SK-N-SH treated with all-trans-retinoic acid at 6 μM for 48 hours (cell line): ENCODE results near the gene BCL2A1.
A peak's percentile ranks its signal among the peaks of the same experiment; 100 is the strongest.

Source experiments
- ATAC-seq: fragments of 200-7000 bp; cut with Tn5 transposase; 3 replicates; pipeline ENCODE4 v1.9.1; 2020; ENCODE audit warnings: mild to moderate bottlenecking, moderate library complexity
- ARNTL ChIP-seq: fragments of 450-650 bp; formaldehyde crosslinking; IDR thresholded peaks from 2 replicates; pipeline ENCODE4 v1.5.0; 2020; ENCODE audit warnings: low read depth, mild to moderate bottlenecking, moderate library complexity, borderline replicate concordance
- BACH2 ChIP-seq: fragments of 250-450 bp; sonication (Bioruptor Pico); IDR thresholded peaks from 2 replicates; pipeline ENCODE4 v1.9.0; 2021; ENCODE audit warnings: mild to moderate bottlenecking, borderline replicate concordance
- CREB5 ChIP-seq: fragments of 250-450 bp; sonication (Bioruptor Pico); IDR thresholded peaks from 2 replicates; pipeline ENCODE4 v1.5.1; 2020; ENCODE audit warnings: low read depth, mild to moderate bottlenecking, moderate library complexity
- CSDC2 ChIP-seq: fragments of 250-450 bp; sonication (Bioruptor Pico); IDR thresholded peaks from 2 replicates; pipeline ENCODE4 v1.5.0; 2020; ENCODE audit warnings: mild to moderate bottlenecking, moderate library complexity
- ESRRG ChIP-seq: fragments of 250-450 bp; sonication (Bioruptor Pico); IDR thresholded peaks from 2 replicates; pipeline ENCODE4 v1.6.1; 2021; ENCODE audit warnings: mild to moderate bottlenecking
- GLIS3 ChIP-seq: fragments of 250-450 bp; sonication (Bioruptor Pico); IDR thresholded peaks from 2 replicates; pipeline ENCODE4 v1.5.0; 2020; ENCODE audit warnings: mild to moderate bottlenecking, moderate library complexity
- ISL1 ChIP-seq: fragments of 250-450 bp; sonication (Bioruptor Pico); IDR thresholded peaks from 2 replicates; pipeline ENCODE4 v2.1.2; 2022; ENCODE audit warnings: mild to moderate bottlenecking, moderate library complexity
- OSR1 ChIP-seq: fragments of 250-450 bp; sonication (Bioruptor Pico); IDR thresholded peaks from 2 replicates; pipeline ENCODE4 v1.8.0; 2022; ENCODE audit warnings: moderate library complexity, mild to moderate bottlenecking, inconsistent platforms
- PATZ1 ChIP-seq: fragments of 250-450 bp; sonication (Bioruptor Pico); IDR thresholded peaks from 2 replicates; pipeline ENCODE4 v1.8.0; 2020; ENCODE audit warnings: mild to moderate bottlenecking, moderate library complexity, borderline replicate concordance
- POU6F1 ChIP-seq: fragments of 250-450 bp; sonication (Bioruptor Pico); IDR thresholded peaks from 2 replicates; pipeline ENCODE4 v1.8.0; 2021; ENCODE audit warnings: low read depth, mild to moderate bottlenecking, moderate library complexity, borderline replicate concordance
- PPARA ChIP-seq: fragments of 250-450 bp; sonication (Bioruptor Pico); IDR thresholded peaks from 2 replicates; pipeline ENCODE4 v1.5.0; 2020; ENCODE audit warnings: mild to moderate bottlenecking, borderline replicate concordance
- RARB ChIP-seq: fragments of 250-450 bp; sonication (Bioruptor Pico); IDR thresholded peaks from 2 replicates; pipeline ENCODE4 v1.8.0; 2021; ENCODE audit warnings: mild to moderate bottlenecking, moderate library complexity
- SNAI2 ChIP-seq: fragments of 250-450 bp; sonication (Bioruptor Pico); IDR thresholded peaks from 2 replicates; pipeline ENCODE4 v1.5.0; 2020; ENCODE audit warnings: mild to moderate bottlenecking, moderate library complexity
- TCF4 ChIP-seq: fragments of 250-450 bp; sonication (Bioruptor Pico); IDR thresholded peaks from 2 replicates; pipeline ENCODE4 v1.8.0; 2021; ENCODE audit warnings: mild to moderate bottlenecking, moderate library complexity, borderline replicate concordance
- TOX ChIP-seq: fragments of 250-450 bp; sonication (Bioruptor Pico); IDR thresholded peaks from 2 replicates; pipeline ENCODE4 v1.8.0; 2021; ENCODE audit warnings: mild to moderate bottlenecking, moderate library complexity, borderline replicate concordance
- ZC3H10 ChIP-seq: fragments of 250-450 bp; sonication (Bioruptor Pico); IDR thresholded peaks from 2 replicates; pipeline ENCODE4 v1.5.1; 2021; ENCODE audit warnings: mild to moderate bottlenecking, moderate library complexity
- ZFP3 ChIP-seq: fragments of 250-450 bp; sonication (Bioruptor Pico); IDR thresholded peaks from 2 replicates; pipeline ENCODE4 v1.5.0; 2020; ENCODE audit warnings: mild to moderate bottlenecking, moderate library complexity
- ZFP30 ChIP-seq: fragments of 450-650 bp; formaldehyde crosslinking; IDR thresholded peaks from 2 replicates; pipeline ENCODE4 v1.5.0; 2022; ENCODE audit warnings: mild to moderate bottlenecking, moderate library complexity
- ZNF565 ChIP-seq: fragments of 450-650 bp; formaldehyde crosslinking; conservative IDR thresholded peaks from 2 replicates; pipeline ENCODE4 v1.5.0; 2020; ENCODE audit warnings: low read depth, mild to moderate bottlenecking, moderate library complexity
- ZNF8 ChIP-seq: fragments of 450-650 bp; formaldehyde crosslinking; IDR thresholded peaks from 2 replicates; pipeline ENCODE4 v1.5.0; 2020; ENCODE audit warnings: mild to moderate bottlenecking, moderate library complexity
- TF ChIP-seq, protein P1 (sequence below): fragments of 250-450 bp; sonication (Bioruptor Pico); IDR thresholded peaks from 2 replicates; pipeline ENCODE4 v1.5.1; 2021; ENCODE audit warnings: mild to moderate bottlenecking, moderate library complexity
- TF ChIP-seq, protein P2 (sequence below): fragments of 250-450 bp; sonication (Bioruptor Pico); IDR thresholded peaks from 2 replicates; pipeline ENCODE4 v1.5.0; 2020; ENCODE audit warnings: mild to moderate bottlenecking, moderate library complexity

The BCL2A1 gene

DNA sequence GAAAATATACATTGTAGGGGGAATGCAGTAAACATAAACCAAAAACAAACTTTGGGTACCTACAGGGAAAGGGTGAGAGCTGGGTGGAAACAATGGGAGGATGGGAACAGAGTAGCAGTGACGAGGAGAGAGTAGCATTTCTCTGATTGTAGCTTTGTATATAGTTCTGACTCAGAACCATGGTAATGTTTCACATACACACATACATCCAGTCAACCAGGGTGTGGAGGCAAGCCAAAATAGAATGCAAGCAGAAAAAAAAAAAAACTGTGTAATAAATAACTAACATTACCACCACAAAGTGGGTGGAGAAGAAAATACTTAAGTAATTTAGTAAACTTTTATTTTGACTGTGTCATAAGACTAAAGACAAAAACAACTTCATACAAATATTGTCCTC, 27.2 kb downstream of the BCL2A1 start:
- no peak for ATAC-seq
- TF ChIP-seq ZNF8 (no peak), ISL1 (no peak), ZFP3 (CRISPR knock-in tag) (no peak), CSDC2 (CRISPR knock-in tag) (no peak), PPARA (no peak), TOX (no peak), GLIS3 (CRISPR knock-in tag) (no peak), SNAI2 (CRISPR knock-in tag) (no peak), ZFP30 (no peak), BACH2 (no peak), RARB (CRISPR knock-in tag) (no peak), POU6F1 (CRISPR knock-in tag) (no peak), PATZ1 (CRISPR knock-in tag) (no peak), TCF4 (CRISPR knock-in tag) (no peak)
- TF ChIP-seq, protein P1, sequence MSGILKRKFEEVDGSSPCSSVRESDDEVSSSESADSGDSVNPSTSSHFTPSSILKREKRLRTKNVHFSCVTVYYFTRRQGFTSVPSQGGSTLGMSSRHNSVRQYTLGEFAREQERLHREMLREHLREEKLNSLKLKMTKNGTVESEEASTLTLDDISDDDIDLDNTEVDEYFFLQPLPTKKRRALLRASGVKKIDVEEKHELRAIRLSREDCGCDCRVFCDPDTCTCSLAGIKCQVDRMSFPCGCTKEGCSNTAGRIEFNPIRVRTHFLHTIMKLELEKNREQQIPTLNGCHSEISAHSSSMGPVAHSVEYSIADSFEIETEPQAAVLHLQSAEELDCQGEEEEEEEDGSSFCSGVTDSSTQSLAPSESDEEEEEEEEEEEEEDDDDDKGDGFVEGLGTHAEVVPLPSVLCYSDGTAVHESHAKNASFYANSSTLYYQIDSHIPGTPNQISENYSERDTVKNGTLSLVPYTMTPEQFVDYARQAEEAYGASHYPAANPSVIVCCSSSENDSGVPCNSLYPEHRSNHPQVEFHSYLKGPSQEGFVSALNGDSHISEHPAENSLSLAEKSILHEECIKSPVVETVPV (CRISPR knock-in tag), result no peak
- TF ChIP-seq, protein P2, sequence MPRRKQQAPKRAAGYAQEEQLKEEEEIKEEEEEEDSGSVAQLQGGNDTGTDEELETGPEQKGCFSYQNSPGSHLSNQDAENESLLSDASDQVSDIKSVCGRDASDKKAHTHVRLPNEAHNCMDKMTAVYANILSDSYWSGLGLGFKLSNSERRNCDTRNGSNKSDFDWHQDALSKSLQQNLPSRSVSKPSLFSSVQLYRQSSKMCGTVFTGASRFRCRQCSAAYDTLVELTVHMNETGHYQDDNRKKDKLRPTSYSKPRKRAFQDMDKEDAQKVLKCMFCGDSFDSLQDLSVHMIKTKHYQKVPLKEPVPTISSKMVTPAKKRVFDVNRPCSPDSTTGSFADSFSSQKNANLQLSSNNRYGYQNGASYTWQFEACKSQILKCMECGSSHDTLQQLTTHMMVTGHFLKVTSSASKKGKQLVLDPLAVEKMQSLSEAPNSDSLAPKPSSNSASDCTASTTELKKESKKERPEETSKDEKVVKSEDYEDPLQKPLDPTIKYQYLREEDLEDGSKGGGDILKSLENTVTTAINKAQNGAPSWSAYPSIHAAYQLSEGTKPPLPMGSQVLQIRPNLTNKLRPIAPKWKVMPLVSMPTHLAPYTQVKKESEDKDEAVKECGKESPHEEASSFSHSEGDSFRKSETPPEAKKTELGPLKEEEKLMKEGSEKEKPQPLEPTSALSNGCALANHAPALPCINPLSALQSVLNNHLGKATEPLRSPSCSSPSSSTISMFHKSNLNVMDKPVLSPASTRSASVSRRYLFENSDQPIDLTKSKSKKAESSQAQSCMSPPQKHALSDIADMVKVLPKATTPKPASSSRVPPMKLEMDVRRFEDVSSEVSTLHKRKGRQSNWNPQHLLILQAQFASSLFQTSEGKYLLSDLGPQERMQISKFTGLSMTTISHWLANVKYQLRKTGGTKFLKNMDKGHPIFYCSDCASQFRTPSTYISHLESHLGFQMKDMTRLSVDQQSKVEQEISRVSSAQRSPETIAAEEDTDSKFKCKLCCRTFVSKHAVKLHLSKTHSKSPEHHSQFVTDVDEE (CRISPR knock-in tag), result no peak
- TF ChIP-seq, all 23 proteins: peak for 0

GRCh38 chr15:79942741-79943481, 28.1 kb downstream of the BCL2A1 start:
- TF ChIP-seq ZFP3 (CRISPR knock-in tag), result no peak
- no peak for TF ChIP-seq GLIS3 (CRISPR knock-in tag)
- no peak for TF ChIP-seq ARNTL (CRISPR knock-in tag)
- TF ChIP-seq ESRRG (CRISPR knock-in tag), result no peak
- TF ChIP-seq PPARA, result no peak
- no peak for TF ChIP-seq OSR1
- TF ChIP-seq ISL1, result no peak
- TF ChIP-seq CREB5 (CRISPR knock-in tag), result no peak
- TF ChIP-seq CSDC2 (CRISPR knock-in tag), result no peak
- TF ChIP-seq ZNF565 (CRISPR knock-in tag), result no peak
- no peak for TF ChIP-seq TOX
- TF ChIP-seq ZNF8, result no peak
- TF ChIP-seq TCF4 (CRISPR knock-in tag), result no peak
- no peak for TF ChIP-seq SNAI2 (CRISPR knock-in tag)
- TF ChIP-seq, protein P2 (CRISPR knock-in tag), result no peak
- TF ChIP-seq ZC3H10 (CRISPR knock-in tag), result no peak
- ATAC-seq, result peak; percentile 22; the same call in 1 of the 3 replicates
